HK-2 (cell line): Measurements from ENCODE around the gene NAV1.
A peak's percentile ranks its signal among the peaks of the same experiment; 100 is the strongest.
"Not testable (repeated sequence)": the region's sequence is repeated elsewhere in the genome, so short reads cannot be mapped to it uniquely, and the experiment has no call there.

Experiments used
- DNase-seq: peaks from one replicate; pipeline ENCODE4 v3.0.0-alpha.2; 2018; ENCODE audit not compliant: unreplicated experiment

NAV1 gene

DNA sequence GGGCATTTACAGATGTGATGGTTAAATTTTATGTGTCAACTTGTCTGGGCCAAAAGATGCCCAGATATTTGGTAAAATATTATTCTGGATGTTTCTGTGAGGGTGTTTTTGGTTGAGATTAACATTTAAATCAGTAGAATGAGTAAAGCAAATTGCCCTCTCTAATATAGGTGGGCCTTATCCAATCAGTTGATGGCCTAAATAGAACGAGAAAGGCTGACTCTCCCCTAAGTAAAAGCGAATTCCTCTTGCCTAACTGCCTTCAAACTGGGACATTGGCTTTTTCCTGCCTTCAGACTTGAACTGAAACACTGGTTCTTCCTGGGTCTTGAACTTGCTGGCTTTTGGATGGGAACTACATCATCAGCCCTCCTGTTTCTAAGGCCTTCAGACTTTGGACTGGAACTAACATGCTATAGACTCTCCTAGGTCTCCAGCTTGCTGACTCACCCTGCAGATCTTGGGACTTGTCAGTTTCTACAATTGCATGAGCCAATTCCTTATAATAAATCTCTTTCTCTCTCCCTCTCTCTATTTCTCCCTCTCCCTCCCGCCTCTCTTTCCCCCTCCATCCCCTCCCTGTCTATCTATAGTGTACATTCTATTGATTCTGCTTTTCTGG, 10.2 kb upstream of the NAV1 start:
- no peak for DNase-seq

DNA sequence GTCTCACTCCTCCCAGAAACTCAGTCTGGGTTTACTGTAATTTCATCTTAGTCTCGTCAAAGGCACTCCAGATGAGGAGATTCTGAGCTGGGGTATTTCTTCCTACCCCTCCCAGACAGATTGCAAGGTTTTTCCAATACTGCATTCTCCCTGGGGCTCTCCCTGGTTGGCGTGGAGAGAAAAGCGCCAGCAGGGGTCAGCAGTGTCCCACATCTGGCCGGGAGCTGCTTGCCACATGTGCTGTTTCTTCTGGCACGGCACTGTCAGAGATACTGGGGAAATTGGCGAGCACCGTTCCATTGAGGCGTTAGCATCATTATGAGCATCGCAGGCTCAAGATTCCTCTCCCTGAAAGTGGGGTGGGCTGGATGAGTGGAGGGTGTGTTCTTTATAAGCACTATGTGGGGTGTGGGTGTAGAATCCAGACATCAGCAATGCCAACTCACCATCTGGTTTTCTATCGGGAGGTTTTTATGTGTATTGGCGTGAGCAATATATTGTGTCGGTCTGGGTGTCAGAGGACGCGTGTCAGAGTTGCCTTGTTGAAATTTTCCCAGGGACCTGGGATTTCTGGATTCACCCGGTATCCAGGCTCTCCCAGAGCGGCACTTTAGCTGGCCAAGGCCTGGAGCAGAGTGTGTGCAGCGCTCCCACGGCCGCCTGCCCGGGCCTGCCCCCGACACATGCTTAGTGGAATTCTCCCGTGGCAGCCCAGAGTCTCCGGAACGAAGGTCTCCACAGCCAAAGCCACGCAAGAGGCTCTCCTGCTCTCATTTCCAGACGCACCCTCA, 8.0 kb upstream of the NAV1 start:
- DNase-seq = peak; percentile 82

DNA sequence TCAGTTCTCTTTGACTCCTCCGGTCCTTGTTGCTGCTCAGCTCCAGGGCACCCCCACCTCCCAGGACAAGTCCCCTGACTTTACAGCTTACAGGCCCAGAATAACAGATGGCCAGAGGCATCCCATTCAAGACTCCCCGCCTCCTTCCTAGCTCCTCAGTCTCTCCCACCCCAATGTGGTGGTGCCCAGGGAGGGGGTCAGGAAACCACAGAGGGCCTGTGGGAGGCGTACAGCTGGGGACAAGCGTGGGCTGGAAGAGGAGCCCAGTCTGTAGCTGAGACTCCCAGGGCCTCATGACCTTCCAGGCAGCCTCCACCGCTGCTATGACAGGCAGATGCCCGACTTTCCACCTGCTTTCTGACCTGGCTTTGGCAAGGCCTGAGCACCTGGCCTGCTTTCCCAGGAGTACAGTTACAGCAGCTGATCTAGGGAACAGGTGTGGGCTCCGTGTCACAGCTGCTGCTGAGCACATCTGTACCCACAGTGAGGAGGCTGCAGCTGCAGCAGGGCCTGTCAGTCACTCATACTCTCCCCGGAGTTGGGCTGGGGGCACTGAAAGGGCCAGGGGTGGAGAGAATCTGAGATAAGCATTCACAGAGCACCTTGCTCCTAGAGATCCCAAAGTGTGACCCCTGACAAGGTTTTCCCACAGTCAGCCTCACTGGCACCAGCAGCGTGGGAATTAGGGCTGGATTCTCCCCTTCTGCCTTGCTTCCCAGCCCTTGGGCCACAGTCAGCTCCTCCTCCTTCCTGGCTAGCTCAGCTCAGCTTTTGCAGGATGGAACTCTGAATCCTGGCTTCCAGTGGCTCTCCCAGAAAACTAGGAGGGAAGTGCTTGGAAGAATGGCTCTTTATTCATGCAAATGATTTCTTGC, 7.1 kb upstream of the NAV1 start:
- DNase-seq = no peak

DNA sequence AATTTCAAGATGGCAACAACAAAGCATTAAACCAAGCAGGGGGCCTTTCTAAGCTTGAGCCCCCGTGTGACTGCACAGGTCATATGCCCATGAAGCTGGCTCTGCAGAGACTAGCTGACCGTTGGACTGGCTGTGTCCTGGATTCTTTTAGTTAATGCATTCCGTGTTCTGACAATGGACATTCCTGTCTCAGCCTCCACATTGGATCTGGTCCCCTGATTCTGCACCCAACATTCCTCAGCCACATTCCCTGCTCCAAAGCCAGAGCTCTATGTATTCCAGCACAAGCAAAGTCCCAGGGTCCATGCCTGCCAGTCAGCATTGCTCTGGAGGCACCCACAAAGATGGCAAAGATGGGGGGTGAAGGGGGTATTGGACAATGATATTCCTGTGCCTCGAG, 5.1 kb upstream of the NAV1 start:
- DNase-seq = no peak

DNA sequence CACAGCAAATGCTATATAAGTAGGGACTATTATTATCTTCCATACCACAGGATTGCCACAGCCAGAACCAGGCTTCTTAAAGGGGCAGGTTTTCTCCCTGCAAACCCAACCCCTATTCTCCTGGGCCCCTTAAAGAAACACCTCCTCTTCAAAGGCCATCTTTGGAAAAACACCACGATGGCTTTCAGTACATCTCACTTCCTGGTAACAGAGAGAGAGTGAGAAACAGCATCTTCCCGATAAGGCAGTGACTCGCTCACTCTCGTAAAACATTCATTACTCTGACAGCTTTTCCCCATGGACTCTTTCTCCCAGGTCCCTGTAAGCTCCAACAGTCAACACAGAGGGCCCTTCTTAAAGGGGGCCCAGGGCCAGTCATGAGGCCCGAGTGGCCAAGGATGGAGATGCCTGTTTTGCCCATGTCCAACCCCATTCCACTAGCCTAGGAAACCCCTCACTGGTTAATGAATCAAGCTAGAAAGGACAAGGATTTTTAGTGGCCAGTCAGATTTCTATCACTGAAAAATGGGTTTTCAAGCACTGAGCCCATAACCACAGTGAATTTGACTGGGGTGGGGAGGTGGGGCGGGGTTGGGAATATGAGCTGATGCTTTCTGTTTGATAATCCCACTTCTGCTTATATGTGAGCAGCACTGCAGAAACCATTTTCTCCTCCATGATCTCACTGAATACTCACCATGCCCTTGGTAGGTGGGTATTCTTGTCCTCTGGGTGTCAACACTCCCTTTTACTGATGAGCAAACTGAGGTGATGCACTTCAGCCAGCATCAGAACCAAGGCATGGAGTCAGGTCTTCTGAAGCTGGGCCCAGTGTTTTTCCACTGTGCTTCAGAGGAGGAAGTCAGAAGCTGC, 3.6 kb upstream of the NAV1 start:
- no peak for DNase-seq

DNA sequence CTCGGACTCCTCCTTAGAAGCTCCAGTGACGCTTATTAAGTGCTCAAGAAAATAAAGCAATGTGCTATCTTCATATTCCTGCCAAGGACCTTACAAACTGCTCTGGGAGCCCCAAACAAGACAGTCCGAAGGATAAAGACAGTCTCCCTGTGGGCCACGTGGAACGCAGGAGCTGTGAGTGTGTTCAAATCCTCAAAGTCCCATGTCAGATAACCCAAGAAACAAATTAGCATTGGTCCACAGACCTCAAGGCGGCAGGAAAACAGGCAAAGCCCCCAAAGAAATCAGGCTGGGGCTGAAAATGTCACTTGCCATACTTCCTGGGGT, 3.0 kb upstream of the NAV1 start:
- DNase-seq = no peak

DNA sequence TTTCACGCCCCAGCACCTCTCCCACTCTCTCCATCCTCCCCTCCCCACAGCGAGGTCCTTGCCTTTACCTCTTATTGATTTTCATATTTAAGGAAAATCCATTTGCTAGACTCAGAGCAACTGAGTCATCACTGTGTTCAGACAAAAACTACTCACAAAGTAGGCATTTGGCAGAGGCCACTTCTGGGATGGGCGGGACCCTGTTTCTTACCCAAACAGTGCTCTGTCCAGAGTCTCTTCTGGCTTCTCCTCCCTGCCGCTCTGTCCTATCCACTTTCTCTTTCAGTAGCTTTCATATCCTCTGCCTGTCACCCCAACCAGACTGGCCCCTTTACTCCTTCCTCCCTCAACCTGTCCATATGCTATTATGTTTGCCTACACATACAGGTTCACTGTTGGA, 2.4 kb upstream of the NAV1 start:
- DNase-seq = no peak

DNA sequence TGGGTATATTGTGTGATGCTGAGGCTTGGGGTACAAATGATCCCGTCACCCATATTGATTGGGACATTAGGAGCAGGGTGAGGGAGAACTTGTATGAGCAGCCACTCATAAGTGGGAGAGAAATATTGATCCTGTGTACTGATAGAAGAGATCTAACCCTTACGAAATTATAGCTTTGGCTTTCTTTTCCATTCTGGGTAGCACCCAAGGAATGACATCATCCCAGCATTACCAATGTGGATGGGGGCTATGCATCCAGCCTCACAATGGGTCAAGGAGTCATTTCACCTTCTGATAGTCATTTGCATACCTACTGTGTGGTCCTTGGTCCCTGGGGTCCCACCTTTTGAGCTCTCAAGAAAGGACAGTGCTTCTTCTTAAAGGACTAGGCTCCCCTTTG, 1.9 kb upstream of the NAV1 start:
- DNase-seq = no peak

DNA sequence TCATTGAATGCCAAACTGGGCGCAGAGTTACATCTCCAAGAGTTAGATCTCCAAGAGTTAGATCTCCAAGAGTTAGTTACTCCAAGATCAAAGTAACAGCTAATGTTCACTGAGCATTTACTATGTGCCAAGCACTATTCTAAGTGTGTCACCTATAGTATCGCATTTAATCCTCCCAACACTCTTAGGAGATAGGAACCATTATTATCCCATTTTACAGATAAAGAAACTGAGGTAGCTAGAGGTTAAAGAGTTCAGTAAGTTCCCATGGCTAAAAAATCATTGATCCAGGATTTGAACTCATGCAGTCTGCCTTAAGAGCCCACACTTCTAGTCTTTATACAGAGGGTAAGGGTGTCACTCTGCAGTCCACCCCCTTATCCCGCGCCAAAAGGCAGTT, 1.5 kb upstream of the NAV1 start:
- no peak for DNase-seq

DNA sequence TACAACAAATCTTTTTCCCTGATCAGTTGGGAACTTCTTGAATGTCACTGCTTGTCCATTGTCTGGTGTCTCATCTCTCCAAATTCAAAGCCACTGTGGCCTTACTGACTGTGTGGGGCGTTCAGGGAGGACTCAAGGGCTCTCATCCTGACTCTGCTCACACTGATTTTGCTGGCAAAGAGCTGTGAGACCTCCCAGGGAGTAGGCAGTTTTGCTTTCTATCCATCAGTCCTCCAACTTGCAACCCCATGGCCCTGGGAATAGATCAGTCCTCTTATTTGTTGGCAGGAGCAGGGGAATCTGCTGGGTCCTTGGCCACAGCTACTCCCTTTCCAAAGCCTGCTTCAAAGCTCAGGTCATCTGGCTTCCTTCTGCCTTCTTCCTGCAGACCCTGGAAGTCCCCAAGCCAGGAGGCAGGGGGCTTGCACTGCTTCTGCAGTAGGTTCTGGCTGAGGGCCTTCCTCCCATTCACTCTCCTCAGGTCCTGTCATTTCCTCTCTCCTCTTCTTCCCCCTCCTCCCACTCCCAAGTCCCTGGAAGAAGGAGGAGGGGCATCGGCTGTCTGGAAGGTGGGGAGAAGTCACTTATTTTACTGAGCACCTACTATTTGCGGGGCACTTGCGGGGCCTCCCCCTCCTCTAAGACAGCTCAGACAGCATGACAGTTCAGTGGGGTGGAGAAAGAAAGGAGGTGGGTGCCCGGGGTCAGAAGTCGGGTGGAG, 876 bp upstream of the NAV1 start:
- DNase-seq = peak; percentile 57

DNA sequence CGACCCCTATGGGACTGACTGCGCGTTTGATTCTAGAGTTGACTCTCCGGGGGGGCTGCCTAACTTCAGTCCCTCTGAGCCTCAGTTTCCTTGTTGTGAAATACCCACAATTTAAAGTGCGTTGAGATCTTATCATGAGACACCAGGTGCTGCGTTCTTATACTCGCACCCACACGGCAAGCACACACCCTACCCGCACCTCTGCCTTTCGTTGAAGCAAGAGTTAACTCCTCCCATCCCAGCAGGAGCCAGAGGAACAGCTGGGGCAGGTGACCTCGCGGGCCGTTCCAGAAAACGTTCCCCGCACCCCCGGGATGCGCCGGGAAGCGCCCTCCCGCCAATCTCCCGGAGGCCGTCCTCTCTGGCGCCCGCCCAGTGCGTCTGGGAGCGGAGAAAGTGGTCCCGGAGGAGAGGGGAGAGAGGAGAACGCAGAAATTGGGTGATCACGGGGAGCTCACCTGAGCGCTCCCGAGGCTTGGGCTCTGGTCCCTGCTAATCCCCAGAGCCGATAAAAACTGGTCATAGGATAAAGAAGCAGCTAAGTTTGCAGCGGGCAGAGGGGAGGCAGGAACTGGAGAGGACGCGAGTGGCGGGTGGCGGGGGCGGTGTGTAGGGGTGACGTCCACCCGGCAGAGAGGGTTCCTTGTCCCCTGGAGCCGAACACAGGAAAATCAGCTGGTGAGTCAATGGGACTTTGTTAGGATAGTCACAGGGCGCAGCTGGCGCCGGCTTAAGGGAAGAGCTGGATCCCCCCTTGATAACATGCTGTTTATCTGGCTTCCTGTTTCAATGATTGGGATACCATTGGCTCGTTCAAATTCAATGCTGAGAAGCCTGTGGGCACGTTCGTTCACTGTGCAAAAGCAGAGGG, 869 bp downstream of the NAV1 start:
- DNase-seq = no peak

DNA sequence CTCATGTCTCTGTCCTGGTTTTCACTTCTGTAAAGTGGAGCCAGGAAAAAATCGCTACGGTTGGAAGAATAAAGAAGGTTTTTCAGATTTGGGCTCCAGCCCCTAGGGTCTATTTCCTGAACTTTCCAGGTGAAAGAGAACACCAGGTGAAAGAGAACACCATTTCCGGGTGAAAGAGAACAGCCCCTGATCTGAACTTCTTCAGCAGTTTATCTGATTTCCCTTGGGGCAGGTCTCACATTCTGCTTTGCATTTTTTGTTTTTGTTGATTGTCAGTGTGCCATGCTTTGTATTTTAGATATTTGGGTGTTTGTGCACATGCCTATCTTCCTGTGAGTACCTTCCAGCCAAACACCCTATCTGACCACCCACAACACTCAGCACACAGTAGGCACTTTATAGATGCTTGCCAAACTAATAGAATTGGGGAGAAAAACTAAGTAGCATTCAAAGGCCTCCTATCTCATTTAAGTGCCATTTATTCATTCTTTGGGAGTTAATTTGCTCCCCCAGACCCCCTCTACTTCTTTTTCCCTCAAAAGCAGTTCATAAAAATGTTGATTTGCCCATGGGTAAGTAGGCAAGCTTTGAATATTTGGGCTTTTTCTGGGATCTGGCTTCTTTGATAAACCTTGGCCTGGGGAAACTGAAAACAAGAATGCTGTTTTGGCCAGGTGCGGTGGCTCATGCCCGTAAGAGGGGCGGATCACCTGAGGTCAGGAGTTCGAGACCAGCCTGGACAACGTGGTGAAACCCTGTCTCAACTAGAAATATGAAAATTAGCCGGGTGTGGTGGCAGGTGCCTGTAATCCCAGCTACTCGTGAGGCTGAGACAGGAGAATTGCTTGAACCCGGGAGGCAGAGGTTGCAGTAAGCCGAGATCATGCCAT, 2.2 kb downstream of the NAV1 start:
- no peak for DNase-seq

DNA sequence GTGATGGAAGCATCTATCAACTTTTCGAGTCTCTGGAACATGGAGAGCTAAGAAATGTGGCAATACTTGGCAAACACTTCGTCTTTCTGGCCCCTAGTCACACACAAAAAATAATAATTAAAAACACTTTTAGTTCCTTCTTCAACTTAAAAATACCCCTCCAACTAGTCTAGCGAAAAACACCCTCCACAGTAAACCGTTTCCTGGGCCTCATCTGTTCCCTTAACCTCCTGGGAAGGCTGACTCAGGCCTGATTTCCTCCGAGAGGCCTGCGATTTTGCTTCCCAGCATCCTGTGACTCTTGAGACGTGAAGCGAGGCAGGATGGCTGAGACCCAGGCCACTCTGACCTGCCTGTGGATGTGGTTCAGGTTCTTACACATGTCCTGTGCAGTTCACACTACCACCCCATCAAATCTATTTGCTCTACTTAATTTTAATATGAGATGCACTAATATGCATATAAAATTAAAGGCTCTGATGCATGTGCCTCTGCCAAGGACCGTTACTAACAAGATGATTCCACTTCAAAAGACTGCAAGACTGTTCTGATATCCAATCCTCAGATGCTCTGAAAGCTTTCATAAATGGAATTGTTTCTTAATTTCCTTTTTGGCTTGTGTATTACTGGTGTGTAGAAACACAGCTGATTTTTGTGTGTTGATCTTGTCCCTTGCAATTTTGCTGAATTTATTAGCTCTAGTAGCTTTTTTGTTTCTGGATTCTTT, 3.5 kb downstream of the NAV1 start:
- no peak for DNase-seq

DNA sequence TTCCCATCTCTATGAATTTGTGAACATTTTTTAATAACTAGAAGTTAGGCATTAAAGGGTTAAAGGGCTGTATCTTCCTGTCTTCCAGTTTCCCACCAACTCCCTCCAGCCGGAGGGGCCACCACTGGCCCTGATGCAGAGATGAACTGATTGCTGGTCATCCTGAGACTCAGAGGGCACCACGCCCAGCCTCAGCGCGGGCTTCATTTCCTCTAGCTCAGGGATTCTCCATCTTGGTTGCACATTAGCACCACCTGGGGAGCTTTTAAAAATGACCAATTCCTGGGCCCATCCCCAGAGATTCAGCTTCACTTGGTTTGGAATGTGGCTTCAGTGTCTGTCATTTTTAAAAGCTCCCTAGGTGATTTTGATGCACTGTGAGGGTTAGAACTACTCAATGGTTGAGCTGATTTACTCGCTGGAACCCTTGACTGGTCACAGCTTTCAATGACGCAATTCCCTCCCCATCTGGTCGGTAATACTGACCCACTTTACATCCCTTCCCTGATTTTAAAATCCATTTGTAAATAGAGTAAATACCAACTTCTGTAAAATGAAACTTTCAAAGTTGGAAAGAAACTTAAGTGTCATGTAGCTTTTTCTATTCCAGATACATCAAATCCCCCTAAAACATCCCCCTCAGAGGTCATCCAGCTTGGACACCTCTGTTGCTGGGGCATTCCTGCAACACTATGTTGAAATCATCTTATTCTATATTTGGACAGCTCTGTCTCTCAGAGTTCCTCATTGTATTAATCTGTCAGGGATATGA, 5.1 kb downstream of the NAV1 start:
- DNase-seq = no peak

DNA sequence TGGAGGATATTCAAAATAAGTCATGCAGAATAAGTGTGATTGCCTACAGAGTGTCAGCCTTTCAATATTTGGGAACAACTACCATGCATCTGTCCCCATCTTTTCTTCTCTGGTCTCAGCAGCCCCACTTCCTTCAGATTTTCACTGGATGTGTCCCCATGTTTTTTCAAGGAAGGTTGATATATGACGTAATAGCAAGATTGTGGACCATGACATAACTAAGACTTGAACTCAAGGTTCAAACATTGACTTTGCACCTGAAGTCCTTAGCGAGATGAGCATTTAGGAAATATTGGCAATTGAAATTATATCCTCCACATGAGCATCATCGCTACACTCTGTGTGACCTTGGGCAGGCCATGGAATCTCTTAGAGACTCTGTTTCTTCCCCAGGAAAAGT, 5.8 kb downstream of the NAV1 start:
- DNase-seq = no peak

DNA sequence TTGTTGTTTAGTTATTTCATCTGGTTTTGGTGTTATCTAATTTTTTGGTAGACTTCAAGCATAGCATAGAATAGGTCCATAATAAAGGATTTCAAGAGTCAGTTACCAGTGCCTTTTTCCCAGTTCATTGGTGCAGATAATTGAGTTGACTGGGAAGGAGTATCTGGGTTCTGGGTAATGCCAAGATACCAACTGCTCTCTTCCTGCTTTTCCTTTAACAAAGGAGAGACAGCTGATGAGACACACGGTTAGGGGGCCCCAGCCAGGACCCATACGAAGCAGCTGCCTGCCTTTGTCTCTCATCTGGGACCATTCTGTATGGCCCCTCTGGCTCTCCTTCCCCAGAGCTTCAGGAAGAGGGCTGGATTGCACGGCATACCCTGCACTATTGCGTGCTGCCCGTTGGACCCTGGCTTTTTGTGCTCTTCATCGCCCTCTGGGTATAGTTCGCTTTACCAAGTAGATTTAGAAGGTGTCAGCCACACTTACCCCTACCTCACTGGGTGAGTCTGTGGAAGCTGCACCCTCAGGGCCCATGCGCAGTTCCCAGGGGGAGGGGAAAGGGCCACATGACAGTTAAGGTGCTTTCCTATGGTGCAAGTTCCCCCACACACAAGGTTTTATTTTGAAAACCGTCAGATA, 7.0 kb downstream of the NAV1 start:
- no peak for DNase-seq

DNA sequence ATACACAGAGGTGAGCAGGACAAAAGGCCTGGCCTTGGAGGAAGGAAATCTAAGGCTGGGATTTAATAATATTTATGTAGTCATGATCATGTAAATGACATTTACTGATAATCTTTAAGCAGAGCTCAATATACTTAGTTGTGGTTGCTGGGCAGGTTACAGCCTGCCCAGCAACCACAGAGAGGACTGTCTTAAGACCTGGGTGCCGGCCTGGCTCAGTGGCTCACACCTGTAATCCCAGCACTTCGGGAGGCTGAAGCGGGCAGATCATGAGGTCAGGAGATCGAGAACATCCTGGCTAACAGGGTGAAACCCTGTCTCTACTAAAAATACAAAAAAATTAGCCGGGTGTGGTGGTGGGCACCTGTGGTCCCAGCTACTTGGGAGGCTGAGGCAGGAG, 10.6 kb downstream of the NAV1 start:
- not testable (repeated sequence) for DNase-seq
